Stimulated activated CD4-positive, alpha-beta T cell treated with anti-CD3 and anti-CD28 coated beads, Interleukin-4, amount 100 ng/mL, for 48 hours (primary cell): ENCODE data around the gene SSTR5.
A peak's percentile ranks its signal among the peaks of the same experiment; 100 is the strongest.

Experiments used
- DNase-seq, 2 donors: peaks; one replicate each; pipeline ENCODE4 v3.0.0-alpha.2; 2020; ENCODE audit warnings: low read depth in 2 of 2

SSTR5 gene

DNA sequence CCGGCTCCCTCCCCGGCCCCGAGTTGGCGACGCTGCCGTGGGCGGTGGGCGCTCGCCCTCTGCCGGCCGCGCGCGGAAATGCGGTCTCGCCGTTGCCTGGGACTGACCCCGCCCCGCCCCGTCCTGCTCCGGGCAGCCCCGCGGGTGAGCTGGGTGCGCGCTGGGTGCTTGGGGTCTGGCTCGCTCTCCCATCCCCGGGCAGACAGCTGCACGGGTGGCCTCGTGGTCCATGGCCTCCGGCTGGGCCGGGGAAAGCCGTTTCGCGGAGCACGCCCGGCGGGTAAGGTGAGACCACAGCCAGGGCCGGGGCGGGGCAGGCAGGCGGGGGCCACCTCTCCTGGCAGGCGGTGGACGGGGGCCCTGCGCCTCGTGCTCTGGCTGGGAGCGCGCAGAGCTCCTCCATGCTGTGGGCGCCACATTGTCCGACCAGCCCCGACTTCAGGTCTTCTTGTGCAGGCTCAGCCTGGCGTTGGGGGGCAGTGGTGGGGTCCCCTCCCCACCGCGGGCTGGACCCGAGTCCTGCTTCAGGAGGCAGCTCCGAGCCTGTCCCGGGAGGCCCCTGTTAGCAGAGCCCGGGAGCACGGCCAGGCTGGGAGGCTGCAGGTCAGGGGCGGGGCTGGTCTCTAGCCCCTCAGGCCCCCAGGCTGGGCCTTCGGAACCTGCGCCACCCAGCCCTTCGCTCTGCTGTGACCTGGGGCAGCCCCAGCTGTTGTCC, 30.5 kb downstream of the SSTR5 start:
- DNase-seq, result peak; percentile 54 to 66

DNA sequence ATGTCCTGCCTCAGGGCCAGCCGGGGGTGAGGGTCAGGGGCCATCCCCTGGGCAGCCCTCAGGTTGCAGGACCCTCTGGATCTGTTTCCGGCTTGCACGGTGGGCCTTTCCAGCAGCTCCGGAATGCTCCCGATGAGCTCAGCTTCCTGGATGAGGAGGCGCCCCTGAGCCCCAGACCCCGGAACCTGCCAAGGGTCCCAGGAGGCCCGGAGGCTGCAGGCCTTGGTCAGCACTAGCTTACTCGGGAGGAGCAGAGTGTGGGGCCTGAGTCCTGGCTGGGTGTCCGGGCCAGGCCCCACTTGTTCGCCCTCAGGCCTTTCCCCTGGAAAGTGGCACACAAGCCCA, 31.1 kb downstream of the SSTR5 start:
- no peak for DNase-seq

DNA sequence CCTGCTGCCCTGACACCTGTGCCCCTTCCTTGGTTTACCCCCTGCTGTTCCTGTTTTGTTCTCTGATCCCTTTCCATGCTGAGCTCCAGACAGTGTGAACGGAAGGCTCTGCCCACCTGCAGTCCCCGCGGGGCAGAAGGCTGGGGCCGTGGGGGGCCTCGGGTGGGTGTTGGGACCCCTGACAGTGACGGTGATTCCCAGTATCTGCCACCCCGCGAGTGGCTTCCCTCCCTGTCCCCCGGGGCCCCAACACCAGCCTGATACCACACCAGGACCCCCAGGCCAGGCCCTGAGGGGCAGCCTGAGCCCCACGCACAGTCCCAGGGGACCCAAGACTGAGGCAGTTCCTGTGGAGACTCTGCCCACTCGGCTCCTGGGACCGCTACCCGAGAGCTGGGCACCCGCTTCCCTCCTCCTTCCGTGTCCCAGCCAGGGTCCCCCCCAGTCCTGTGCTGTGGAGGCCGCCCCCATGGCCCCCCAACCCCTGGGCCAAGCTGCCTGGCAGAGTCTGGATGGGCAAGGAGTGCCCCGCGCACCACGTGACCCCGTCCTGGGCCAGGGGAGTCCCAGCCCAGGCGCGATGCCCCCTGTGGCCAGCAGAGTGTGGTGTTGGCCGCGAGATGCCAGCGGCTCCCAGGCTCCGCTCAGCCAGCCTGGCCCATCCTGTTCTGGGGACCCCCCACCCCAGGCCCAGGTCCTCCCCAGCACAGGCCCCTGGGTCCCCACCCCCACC, 33.5 kb downstream of the SSTR5 start:
- peak; percentile 34 to 36 for DNase-seq

DNA sequence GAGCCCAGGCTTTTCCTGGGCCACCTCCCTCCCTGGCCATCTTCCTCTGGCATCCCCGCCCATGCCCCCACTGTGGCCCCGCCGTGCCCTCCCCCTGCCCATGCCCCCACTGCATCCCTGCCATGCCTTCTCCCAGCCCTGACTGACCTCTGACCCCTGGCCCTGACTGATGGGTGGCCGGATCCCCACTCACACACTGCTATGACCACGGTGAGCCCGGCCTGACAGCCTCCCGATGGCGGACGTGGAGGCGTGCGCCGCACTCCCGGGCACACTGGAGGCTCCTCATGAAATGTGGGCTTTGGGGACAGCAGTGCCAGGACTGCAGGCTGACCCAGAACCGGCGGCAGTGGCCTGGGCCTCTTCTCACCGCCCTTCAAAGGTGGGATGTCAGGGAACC, 34.1 kb downstream of the SSTR5 start:
- DNase-seq, result no peak

DNA sequence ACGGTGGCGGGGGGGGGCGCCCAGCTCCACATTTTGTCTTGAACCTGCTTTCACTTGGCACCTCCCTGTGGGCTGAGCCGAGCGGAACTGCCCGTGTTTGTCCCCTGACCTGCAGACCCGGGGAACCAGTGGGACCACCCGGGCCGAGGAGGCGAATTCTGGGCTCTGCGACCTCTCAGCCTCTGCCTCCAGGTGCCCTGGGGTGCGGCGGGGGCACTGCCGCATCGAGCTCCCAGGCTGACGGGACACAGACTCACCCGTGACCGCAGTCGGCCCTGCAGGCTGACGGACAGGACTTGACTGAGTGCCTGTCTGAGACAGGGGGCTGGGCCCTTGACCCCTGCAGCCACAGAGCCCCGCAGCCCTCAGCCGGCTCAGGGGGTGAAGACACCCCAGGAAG, 34.6 kb downstream of the SSTR5 start:
- DNase-seq, result no peak

DNA sequence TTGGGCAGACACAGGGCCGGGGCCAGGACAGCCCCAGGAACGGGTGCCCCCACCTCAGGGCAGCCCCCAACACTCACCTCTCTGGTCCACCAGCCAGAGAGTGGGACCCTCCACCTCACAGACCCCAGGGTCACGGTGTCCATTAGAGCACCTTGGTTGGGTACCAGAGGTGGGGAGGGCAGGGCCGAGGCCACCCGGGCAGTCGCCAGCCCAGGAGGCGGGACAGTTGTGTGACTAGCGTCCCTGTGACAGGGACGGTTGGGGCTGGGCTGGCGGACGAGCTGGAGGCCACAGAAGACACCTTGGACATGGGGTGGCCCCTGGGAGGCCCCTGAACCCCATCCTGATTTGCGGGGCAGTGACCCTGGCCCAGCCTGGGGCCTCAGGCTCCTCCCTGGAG, 35.2 kb downstream of the SSTR5 start:
- DNase-seq, result no peak

DNA sequence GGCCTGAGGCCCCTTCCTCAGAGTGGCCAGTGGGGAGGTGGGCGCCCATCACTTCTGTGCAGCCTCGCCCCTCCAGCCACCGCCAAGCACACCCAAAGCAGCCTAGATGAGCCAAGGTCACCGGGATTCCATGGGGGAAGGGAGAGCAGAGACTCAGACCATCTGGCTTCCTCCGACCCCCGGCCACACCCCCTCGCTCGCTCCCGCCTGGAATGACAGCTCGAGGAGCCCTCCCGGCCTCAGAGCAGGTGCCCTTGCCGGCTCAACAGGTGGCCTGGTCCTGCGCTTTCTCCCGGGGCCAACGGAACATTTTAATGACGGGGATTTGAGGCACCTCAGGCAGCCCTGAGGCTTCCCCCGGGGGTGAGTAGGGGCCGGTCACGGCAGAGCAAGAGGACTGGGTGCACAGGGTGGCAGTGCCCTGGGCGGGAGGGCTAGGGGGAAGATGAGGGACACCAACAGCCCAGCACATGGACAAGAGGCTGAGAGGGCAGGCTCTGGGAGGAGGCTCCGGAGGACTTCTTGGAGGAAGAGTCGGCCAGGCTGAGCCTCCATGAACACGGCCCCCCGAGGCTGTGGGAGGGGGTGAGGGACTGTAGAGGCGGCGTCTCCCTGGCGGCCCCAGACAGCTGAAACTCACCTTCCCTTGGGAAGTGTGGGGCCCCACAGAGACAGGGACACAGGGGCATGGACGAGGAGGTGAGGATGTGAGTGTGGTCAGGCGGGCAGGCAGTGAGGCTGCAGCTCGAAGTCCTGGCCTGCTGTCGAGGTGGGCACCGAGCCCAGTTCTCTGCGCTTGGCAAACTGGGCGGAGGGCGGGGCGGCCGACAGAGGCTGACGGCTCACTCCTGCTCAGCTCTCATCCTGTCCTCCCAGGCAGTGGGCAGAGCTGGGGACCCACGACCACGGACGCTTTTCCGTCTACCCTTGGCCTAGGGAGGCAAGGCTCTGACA, 36.0 kb downstream of the SSTR5 start:
- no peak for DNase-seq

DNA sequence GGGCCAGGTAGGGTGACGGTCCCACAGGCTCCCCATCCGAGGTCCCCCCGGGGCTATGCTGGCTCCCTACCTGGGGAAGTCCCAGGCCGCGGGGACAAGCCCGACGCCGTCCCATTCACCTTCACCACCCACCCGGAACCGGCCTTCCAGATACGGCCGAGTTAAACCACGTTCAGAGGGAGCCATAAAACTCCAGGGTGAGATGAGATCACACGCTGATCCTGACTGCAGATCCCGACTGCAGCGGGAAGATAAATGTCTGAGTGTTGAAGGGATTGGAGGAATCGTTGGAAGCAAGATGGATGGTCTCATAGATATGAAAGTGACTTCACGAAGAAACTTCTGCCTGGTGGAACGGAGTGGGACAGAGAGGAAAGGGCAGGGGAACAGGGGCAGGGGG, 37.1 kb downstream of the SSTR5 start:
- DNase-seq, result no peak

DNA sequence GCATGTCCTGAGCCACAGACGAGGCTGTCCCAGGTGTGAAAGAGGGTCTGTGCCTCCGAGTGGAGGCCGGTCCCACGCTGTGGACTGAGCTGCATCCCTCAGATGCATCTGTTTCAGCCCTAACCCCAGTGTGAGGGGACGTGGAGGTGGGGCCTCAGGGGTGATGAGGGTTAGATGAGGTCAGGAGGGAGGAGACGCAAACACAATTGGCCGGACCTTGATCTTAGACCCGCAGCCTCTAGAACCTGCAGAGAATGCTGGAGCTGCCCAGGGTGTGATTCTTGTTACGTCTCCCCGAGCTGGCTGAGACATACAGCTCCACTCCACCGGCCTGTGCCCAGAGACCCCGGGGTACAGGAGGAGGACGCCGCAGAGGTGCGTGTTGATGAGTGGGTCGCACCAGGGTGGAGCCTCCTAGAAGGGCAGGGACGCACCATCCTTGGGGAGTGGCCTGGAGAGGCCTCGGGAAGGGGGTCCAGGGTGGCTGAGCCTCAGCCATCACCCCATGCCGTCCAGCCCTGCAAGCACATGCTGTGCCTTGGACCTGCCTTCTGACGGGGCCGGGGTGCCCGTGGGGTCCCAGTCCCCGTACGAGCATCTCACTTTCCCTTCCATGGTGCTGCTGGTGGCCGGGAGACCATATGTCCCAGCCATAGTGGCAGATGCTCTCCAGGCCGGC, 40.1 kb downstream of the SSTR5 start:
- DNase-seq, result no peak

DNA sequence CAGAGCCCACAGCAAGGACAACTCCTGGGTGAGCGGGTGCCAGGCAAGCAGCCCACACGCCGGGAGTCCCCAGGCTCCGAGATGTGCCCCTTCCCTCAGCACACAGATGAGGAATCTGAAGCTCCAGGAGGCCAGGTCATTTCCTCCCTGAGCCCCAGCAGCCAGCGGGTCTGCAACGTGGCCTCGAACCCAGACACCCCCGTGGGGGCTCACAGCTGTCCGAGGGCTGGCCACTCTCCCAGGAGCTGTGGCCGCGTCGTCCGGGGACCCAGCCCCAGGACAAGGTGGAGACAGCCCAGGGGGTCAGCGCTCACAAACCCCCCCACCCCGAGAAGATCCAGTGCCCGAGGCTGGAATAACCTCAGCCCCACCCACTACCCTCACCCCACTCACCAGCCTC, 40.9 kb downstream of the SSTR5 start:
- no peak for DNase-seq

DNA sequence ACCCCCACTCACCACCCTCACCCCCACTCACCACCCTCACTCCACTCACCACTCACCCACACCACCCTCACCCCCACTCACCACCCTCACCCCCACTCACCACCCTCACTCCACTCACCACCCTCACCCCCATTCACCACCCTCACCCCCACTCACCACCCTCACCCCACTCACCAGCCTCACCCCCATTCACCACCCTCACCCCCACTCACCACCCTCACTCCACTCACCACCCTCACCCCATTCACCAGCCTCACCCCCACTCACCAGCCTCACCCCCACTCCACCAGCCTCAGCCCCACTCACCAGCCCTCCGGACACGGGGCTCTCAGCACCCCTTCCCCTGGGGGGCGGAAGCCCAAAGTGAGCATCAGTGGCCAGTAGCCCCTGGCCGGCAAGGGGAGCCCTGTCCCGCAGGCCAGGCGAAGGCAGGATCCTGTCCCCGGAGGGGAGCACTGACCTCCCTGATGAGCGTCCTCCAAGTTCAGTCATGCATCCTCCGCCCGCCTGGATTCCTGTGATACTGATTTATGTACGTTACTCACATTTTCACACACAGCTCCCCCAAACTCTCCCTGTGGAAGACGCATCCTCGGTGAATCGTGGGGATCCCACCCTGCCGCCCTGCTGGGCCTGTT, 41.5 kb downstream of the SSTR5 start:
- no peak for DNase-seq

DNA sequence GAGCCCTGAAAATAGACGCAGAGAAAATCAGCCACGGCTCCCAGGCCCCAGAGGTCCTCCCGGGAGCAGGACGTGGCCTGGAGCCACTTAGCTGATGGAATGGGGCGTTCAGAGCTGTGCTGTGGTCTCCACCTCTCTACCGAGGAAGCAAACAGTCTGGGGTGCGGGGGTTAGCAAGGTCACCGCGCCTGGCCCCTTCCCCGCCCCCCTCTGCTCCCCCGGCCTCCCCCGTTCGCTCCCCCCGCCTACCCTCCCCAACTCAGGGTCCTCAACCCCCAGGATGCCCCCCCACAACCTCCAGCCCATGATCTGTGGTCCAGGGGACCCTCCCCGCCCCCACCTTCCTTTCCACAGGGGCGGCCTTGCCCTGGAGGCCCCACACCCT, 44.1 kb downstream of the SSTR5 start:
- DNase-seq, result no peak

DNA sequence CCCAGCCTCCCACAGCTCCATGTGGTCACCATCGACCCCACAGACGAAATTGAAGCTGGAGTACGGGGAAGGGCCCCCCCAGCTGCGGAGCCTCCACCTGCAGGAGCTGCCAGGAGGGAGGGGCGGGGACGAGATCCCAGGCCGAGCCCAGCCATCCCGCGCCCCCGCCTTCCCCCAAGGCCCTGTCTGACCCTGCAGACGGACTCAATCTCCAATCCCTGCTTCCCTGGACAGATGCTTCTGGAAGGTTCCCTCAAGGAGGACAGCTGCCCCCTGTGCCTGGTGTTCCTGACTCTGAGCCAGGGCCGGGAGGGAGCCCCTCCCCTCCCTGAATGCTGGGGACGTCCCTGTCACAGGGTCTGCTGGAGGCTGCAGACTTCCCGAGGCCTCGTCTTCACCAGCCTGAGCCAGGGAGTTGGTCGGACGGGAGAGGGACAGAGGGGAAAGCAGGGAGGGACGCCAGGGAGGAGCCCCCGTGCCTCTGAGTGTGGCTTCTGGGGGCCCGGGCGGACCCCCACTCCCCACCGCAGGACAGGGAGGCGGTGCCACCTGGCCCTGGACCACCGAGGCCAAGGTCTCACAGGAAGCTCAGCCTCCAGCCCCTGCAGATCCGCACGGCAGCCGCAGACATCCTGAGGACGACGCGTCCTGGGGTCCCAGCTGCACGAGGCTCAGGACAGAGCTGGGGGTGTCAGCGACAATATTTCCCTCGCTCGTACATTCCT, 44.8 kb downstream of the SSTR5 start:
- DNase-seq, result no peak

DNA sequence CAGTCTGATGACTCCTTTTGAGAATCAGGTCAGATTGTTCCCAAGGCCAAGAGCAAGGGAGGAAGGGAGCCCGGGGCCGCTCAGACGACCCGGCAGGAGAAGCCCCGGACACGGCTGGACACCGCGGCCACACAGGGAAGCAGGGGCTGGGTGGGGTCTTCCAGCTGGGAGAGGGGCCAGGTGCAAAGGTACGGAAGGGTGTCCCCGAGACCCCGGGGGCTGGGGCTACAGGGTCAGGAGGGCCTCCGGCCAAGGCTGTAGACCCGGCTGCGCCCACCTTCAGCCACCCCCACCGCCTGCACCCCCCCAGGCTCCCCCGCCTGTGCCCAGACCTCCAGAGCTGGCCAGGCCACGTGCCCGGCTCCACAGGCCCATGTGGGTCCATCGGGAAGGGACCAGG, 45.4 kb downstream of the SSTR5 start:
- no peak for DNase-seq

DNA sequence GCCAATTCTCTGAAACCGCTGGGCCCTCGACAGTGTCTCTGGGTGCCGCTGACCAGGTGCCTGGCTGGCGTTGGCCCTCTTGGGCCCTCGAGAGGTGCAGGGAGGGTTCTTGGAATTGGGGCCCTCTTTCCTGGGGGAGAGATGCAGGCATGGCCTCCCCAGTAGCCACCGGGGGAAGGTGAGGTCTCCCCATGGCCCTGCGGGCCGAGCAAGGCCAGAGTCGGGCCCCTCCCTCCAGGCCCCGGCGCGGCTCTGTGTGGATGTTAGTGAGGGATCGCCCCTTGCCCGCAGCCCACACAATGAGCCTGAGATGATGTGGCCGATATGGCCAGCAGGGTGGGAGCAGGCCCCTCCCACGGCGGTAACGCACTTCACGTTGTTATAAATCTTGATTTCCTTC, 46.6 kb downstream of the SSTR5 start:
- no peak for DNase-seq

DNA sequence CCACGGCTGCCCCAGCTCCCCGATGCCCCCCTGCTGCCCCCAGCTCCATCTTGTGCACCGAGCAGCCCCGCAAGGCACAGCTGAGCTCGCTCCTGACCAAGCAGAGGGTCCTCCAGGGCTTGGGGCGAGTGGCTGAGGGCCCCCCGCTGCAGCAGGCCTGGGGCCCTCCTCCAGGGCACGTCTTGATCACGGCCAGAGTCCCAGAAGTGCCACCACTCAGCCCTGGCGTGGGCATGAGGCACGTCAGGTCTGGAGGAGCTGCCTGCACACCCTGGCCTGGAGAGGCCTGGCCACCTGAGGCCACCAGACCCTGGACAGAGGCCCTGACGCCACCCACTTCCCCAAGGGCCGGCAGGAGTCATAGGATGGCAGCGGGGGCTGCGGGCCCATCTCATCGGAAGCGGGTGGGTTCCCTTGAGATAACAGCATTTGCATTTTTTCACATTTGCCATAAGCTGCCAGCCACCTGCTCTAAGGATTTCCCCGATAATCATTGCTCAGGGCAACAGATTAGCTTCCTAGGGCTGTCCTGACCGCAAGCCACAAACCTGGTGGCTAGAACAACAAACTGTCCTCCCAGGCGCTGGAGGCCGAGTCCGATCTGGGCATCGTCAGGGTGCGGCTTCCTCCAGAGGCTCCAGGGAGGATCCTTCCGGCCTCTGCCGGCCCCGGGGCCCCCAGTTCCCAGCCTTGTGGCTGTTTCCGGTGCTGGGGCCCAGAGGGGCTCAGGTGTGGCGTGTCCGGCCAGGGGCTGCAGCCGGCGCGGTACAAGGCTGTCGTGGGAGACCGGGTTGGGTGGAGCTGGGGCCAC, 47.4 kb downstream of the SSTR5 start:
- no peak for DNase-seq

DNA sequence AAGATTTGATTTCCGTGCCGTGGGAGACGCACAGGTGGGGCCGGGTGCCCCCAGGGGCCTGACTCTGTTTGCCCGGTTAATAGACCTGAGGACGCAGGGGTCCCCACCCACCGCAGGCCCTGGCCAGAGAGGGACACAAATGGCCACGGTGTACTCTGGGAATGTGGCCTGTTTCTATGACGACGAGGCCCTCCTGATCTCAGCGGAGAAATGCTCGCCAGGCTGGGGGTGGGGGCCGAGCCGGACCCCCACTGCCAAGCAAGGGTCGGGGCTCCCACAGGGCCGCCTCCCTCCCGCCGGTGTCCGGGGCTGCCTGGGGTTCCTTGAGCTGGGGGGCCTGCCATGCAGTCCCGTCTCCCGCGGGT, 48.0 kb downstream of the SSTR5 start:
- DNase-seq, result no peak

DNA sequence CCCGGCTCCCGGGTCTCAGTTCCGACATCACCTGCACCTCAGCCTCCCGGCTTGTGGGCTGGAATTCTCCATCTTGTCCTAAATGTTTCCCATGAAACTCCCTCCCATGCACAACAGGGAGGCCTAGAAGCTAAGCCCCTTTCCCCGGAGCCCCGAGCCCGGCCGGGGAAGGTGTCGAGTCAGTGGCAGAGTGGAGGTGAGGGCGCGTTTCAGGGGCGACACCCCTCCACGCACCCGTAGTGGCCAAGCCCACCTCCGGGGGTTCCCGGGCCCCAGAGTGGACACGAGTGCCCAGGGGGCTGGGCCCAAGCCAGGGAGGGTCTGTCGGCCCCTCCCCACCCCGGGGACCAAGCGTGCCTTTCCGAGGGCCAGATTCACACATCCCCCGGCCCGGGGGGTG, 48.5 kb downstream of the SSTR5 start:
- DNase-seq, result no peak

DNA sequence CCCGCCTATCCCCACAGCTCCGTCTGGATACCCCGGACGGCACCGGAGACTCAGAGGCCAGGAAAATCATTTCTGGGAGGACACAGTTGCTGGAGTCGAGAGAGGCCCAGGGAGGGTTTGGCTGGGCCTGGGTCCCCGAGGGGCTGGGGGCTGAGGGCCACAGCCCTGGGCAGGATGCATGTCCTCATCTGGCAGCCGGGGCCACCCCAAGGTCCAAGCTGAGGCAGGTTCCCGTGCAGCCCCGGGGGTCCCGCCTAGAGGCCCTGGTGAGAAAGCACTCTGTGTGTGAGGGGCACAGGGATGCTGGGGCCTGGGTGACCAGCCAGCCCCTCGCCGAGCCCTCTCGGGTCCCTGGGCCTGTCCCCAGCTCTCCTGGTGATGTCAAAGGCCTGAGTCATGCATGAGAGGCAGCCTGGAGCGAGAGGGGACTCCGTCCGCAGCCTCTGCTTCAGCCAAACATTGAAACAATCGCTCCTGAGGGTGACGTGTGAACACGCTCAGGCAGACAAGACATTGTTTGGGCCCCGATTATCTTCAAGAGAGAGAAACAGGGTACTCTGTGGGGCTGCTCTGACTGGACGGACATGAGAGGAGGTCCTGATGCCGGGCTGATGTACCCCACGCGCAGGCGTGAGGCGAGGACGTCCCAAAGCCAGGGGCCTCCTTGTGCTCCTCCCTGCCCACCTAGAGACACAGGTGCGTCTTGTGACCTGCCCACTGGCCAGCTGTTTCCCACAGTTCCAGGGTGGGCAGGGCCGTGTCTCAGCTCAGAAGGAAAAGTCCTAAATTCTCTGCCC, 49.3 kb downstream of the SSTR5 start:
- DNase-seq, result no peak
